Activated CD4-positive, alpha-beta T cell treated with anti-CD3 and anti-CD28 coated beads for 36 hours (primary cell): ENCODE measurements around the gene MFSD1. TPM values are rescaled to one million over a fixed set of nuclear protein-coding genes. Genes with fewer than 3 reads are reported as not detected.

ENCODE experiments used
- ATAC-seq: fragments of 200-7000 bp; cut with Tn5 transposase; one replicate; pipeline ENCODE4 v1.10.0; 2021; ENCODE audit warnings: mild to moderate bottlenecking, moderate library complexity
- CTCF ChIA-PET: fragments of 350-600 bp; sonication (Branson Sonifier 250); formaldehyde crosslinking; loops from one replicate; lab custom pipeline; 2021; ENCODE audit warnings: antibody characterized with exemption; lab: Charles Lee
- POLR2A ChIA-PET: fragments of 350-600 bp; sonication (Branson Sonifier 250); formaldehyde crosslinking; loops from one replicate; lab custom pipeline; 2021; ENCODE audit warnings: antibody characterized with exemption, inconsistent platforms; lab: Charles Lee
- DNase-seq: peaks from one replicate; pipeline ENCODE4 v3.0.0-alpha.2; 2020
- H3K27ac Mint-ChIP-seq: one replicate; pipeline ENCODE4 v1.8.0; 2021; ENCODE audit warnings: mixed read lengths
- H3K27me3 Mint-ChIP-seq: one replicate; pipeline ENCODE4 v1.8.0; 2021; ENCODE audit warnings: mixed read lengths
- H3K36me3 Mint-ChIP-seq: one replicate; pipeline ENCODE4 v1.8.0; 2021; ENCODE audit warnings: low read depth, mixed read lengths
- H3K4me1 Mint-ChIP-seq: one replicate; pipeline ENCODE4 v1.8.0; 2021; ENCODE audit warnings: mixed read lengths
- H3K4me3 Mint-ChIP-seq: one replicate; pipeline ENCODE4 v1.8.0; 2021; ENCODE audit warnings: mild to moderate bottlenecking, moderate library complexity, mixed read lengths
- H3K9me3 Mint-ChIP-seq: one replicate; pipeline ENCODE4 v1.8.0; 2021; ENCODE audit warnings: low read depth, mixed read lengths
- intact Hi-C, 2 experiments: fragments of 100-400 bp; cut with DNase I in 1 of 2; cut with micrococcal nuclease in 1 of 2; formaldehyde crosslinking; loops; one replicate each; pipeline versions ENCODE4 v1.14.2 to v1.15.1; 2022 to 2024; cut with DNase I, micrococcal nuclease
- total RNA-seq, 2 experiments: library from RNA; stranded (reverse); gene quantifications; one replicate each; pipeline ENCODE4 v1.2.3, GENCODE V29; 2021

MFSD1 gene
- total RNA-seq, 2 experiments from 2014 or later: 6.9 to 13.1 TPM

GRCh38 chr3:158794206-158794605 lies 7.6 kb upstream of the MFSD1 start:
- Mint-ChIP-seq H3K4me1 (peaks cover 5% of the 10 kb centered on the region), H3K4me3 (no peak overlapping the region), H3K27me3 (no peaks in the 10 kb centered on the region), H3K36me3 (no peaks in the 10 kb centered on the region), H3K9me3 (no peaks in the 10 kb centered on the region), H3K27ac (no peak overlapping the region)
- intact Hi-C loops: loop anchor here (5.0 kb wide), 2 partner anchors 122 to 1172 kb away; partner anchors contain the start of gene LXN (in 1 of the 2)
- DNase-seq (no peak), ATAC-seq (no peak)
- ChIA-PET CTCF (interaction anchor here (0.7 to 2.8 kb wide), 4 partner anchors 16 to 464 kb away, joined by 3 to 17 read pairs (median 5); no protein-coding TSS in a partner anchor), POLR2A (no interaction called here)

- H3K27me3 Mint-ChIP-seq: no peaks in the 10 kb centered on the region
- intact Hi-C loops: loop anchor here (1.0 to 5.0 kb wide), 3 partner anchors 123 to 1173 kb away; partner anchors contain the start of gene LXN (in 1 of the 2)
- ATAC-seq (peak; percentile 66), DNase-seq (no peak)
- ChIA-PET POLR2A (no interaction called here), CTCF (interaction anchor here (0.7 to 2.8 kb wide), 11 partner anchors 10 to 463 kb away, joined by 3 to 17 read pairs (median 4); no protein-coding TSS in a partner anchor)
- H3K36me3 Mint-ChIP-seq: no peaks in the 10 kb centered on the region
- no peak overlapping the region for H3K27ac Mint-ChIP-seq
- no peaks in the 10 kb centered on the region for H3K9me3 Mint-ChIP-seq
- peaks cover 5% of the 10 kb centered on the region for H3K4me1 Mint-ChIP-seq
- no peak overlapping the region for H3K4me3 Mint-ChIP-seq
These were observed 6.8 kb upstream of the MFSD1 start for GRCh38 chr3:158794936-158795518.

- ChIA-PET CTCF (interaction anchor here (0.6 to 3.5 kb wide), 11 partner anchors 9 to 157 kb away, joined by 3 to 13 read pairs (median 4); partner anchors contain the start of gene GFM1), POLR2A (interaction anchor here (0.6 to 1.1 kb wide), 3 partner anchors 46 to 1688 kb away, joined by 3 to 5 read pairs (median 4); no protein-coding TSS in a partner anchor)
- H3K4me1 Mint-ChIP-seq: peaks cover 22% of the 10 kb centered on the region
- peak overlapping the region; percentile 87 for H3K27ac Mint-ChIP-seq
- peak overlapping the region; percentile 81 for H3K4me3 Mint-ChIP-seq
- H3K36me3 Mint-ChIP-seq: no peaks in the 10 kb centered on the region
- intact Hi-C loops: loop anchor here in 1 of 2 experiments (1.0 to 10.0 kb wide), 5 partner anchors 10 to 1954 kb away; partner anchors contain the start of genes IFT80, KPNA4, PPM1L and SMC4
- no peaks in the 10 kb centered on the region for H3K9me3 Mint-ChIP-seq
- ATAC-seq: no peak
- H3K27me3 Mint-ChIP-seq: no peaks in the 10 kb centered on the region
- DNase-seq: no peak
These were observed 653 bp upstream of the MFSD1 start for GRCh38 chr3:158801201-158801600.

GRCh38 chr3:158802409-158803268 lies 785 bp downstream of the MFSD1 start:
- DNase-seq: peak; percentile 31

GRCh38 chr3:158804441-158804840 lies 2.6 kb downstream of the MFSD1 start:
- Mint-ChIP-seq H3K4me3 (no peak overlapping the region), H3K36me3 (peaks cover 15% of the 10 kb centered on the region), H3K4me1 (peaks cover 28% of the 10 kb centered on the region), H3K27me3 (no peaks in the 10 kb centered on the region), H3K9me3 (no peaks in the 10 kb centered on the region), H3K27ac (no peak overlapping the region)
- no peak for DNase-seq
- ChIA-PET CTCF (interaction anchor here (1.7 kb wide), 1 partner anchor 9 kb away, joined by 6 read pairs; no protein-coding TSS in a partner anchor), POLR2A (no interaction called here)
- intact Hi-C loops: loop anchor here in 1 of 2 experiments (5.0 to 10.0 kb wide), 4 partner anchors 157 to 1950 kb away; partner anchors contain the start of genes IFT80, KPNA4, PPM1L and SMC4
- ATAC-seq: no peak

More at GRCh38 chr3:158802409-158803268, 785 bp downstream of the MFSD1 start:
- no peaks in the 10 kb centered on the region for H3K27me3 Mint-ChIP-seq
- ChIA-PET CTCF (interaction anchor here (0.6 to 3.5 kb wide), 13 partner anchors 8 to 1074 kb away, joined by 3 to 12 read pairs (median 3); partner anchors contain the start of gene GFM1), POLR2A (no interaction called here)
- peak overlapping the region; percentile 81 for H3K4me3 Mint-ChIP-seq
- intact Hi-C loops: loop anchor here in 1 of 2 experiments (1.0 to 10.0 kb wide), 6 partner anchors 130 to 1952 kb away; partner anchors contain the start of genes IFT80, KPNA4, LXN and PPM1L
- peak overlapping the region; percentile 59 for H3K27ac Mint-ChIP-seq
- peaks cover 22% of the 10 kb centered on the region for H3K4me1 Mint-ChIP-seq
- peak; percentile 11 for ATAC-seq
- H3K36me3 Mint-ChIP-seq: peaks cover 5% of the 10 kb centered on the region
- no peaks in the 10 kb centered on the region for H3K9me3 Mint-ChIP-seq

DNA sequence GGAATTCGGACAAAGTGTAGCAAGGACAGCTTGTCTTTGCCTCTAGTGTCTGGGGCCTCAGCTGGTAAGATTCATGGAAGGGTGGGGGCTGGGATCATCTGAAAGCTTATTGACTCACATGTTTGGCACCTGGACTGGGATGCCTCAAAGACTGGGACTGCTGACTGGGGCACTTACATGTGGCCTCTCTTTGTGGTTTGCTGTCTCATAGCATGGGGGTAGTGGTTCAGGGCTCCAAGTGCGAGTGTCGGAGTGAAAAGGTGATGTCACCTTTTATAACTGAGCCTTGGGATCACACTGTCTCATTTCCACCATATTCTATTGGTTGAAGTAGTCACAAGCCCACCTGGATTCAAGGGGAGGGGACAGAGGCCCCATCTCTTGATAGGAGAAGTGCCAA lies 6.8 kb downstream of the MFSD1 start:
- Mint-ChIP-seq H3K9me3 (no peaks in the 10 kb centered on the region), H3K27me3 (no peaks in the 10 kb centered on the region), H3K36me3 (peaks cover 29% of the 10 kb centered on the region), H3K4me3 (no peak overlapping the region), H3K4me1 (peaks cover 12% of the 10 kb centered on the region), H3K27ac (peak overlapping the region; percentile 16)
- DNase-seq (peak; percentile 44), ATAC-seq (peak; percentile 84)
- CTCF ChIA-PET: no interaction called here
- POLR2A ChIA-PET: no interaction called here
- intact Hi-C loops: loop anchor here in 1 of 2 experiments (10.0 kb wide), 2 partner anchors 1756 to 1946 kb away; partner anchors contain the start of genes KPNA4 and PPM1L

DNA sequence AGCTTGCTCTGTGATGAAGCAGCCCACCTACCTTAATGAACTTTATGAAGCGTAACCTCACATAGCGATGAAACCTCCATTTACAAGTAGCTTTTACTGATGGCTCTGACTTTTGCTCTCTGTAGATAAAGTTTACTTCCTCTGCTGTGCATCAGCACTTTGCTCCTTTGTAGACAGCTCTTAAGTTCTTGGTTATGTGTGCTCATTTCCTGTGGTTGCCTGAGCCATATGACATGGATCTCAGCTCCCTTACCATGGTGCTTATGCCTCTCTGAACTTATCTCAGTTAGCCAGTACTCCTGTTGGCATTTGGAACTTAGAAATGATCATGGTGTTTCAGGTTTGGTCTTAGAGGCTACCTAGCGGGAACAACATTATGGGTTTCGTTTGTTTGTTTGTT lies 7.8 kb downstream of the MFSD1 start:
- Mint-ChIP-seq H3K4me1 (peaks cover 11% of the 10 kb centered on the region), H3K27ac (no peak overlapping the region), H3K27me3 (no peaks in the 10 kb centered on the region), H3K36me3 (peaks cover 35% of the 10 kb centered on the region), H3K4me3 (no peak overlapping the region), H3K9me3 (no peaks in the 10 kb centered on the region)
- peak; percentile 82 for ATAC-seq
- ChIA-PET POLR2A (no interaction called here), CTCF (interaction anchor here (0.8 to 2.8 kb wide), 7 partner anchors 8 to 149 kb away, joined by 3 to 8 read pairs (median 3); partner anchors contain the start of gene MFSD1)
- DNase-seq: peak; percentile 6
- intact Hi-C loops: loop anchor here in 1 of 2 experiments (10.0 kb wide), 2 partner anchors 1755 to 1945 kb away; partner anchors contain the start of genes KPNA4 and PPM1L

GRCh38 chr3:158810823-158811724 lies 9.2 kb downstream of the MFSD1 start:
- DNase-seq: no peak
- ChIA-PET POLR2A (no interaction called here), CTCF (interaction anchor here (0.6 to 2.8 kb wide), 8 partner anchors 8 to 177 kb away, joined by 3 to 8 read pairs (median 3); partner anchors contain the start of gene LXN)
- ATAC-seq: no peak
- no peaks in the 10 kb centered on the region for H3K9me3 Mint-ChIP-seq
- no peak overlapping the region for H3K4me3 Mint-ChIP-seq
- H3K4me1 Mint-ChIP-seq: peaks cover 11% of the 10 kb centered on the region
- peaks cover 38% of the 10 kb centered on the region for H3K36me3 Mint-ChIP-seq
- intact Hi-C loops: no loop called here
- no peaks in the 10 kb centered on the region for H3K27me3 Mint-ChIP-seq
- no peak overlapping the region for H3K27ac Mint-ChIP-seq

- DNase-seq: no peak
These were observed 17.4 kb downstream of the MFSD1 start for GRCh38 chr3:158819282-158819681.

DNA sequence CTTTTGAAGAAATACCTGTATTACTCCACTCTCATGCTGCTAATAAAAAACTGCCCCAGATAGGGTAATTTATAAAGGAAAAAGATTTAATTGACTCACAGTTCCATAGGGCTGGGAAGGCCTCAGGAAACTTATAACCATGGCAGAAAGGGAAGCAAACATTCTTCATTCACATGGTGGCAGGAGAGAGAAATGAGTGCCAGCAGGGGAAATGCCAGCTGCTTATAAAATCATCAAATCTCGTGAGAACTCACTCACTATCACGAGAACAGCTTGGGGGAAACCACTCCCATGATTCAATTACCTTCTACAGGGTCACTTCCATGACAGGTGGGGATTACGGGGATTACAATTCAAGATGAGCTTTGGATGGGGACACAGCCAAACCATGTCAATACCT lies 18.7 kb downstream of the MFSD1 start:
- DNase-seq (no peak), ATAC-seq (no peak)
- POLR2A ChIA-PET: no interaction called here
- intact Hi-C loops: no loop called here
- no peak overlapping the region for H3K4me3 Mint-ChIP-seq
- H3K27me3 Mint-ChIP-seq: no peaks in the 10 kb centered on the region
- no peaks in the 10 kb centered on the region for H3K9me3 Mint-ChIP-seq
- no peaks in the 10 kb centered on the region for H3K4me1 Mint-ChIP-seq
- peaks cover 20% of the 10 kb centered on the region for H3K36me3 Mint-ChIP-seq
- CTCF ChIA-PET: interaction anchor here (0.6 to 0.8 kb wide), 2 partner anchors 19 to 161 kb away, joined by 3 read pairs; no protein-coding TSS in a partner anchor
- no peak overlapping the region for H3K27ac Mint-ChIP-seq

More at GRCh38 chr3:158819282-158819681, 17.4 kb downstream of the MFSD1 start:
- POLR2A ChIA-PET: no interaction called here
- H3K4me1 Mint-ChIP-seq: no peaks in the 10 kb centered on the region
- CTCF ChIA-PET: interaction anchor here (0.9 to 1.7 kb wide), 2 partner anchors 10 to 24 kb away, joined by 3 to 5 read pairs; no protein-coding TSS in a partner anchor
- H3K9me3 Mint-ChIP-seq: no peaks in the 10 kb centered on the region
- intact Hi-C loops: no loop called here
- no peak overlapping the region for H3K27ac Mint-ChIP-seq
- no peak overlapping the region for H3K4me3 Mint-ChIP-seq
- peaks cover 22% of the 10 kb centered on the region for H3K36me3 Mint-ChIP-seq
- H3K27me3 Mint-ChIP-seq: no peaks in the 10 kb centered on the region
- no peak for ATAC-seq
